Measurements from ENCODE around the gene MIGA1. TPM values are rescaled to one million over a fixed set of nuclear protein-coding genes. Genes with fewer than 3 reads are reported as not detected.

The MIGA1 gene
- polyA plus RNA-seq, 2 of the 4 experiments (the other 2 are of a cell fraction): 6.5 to 7.4 TPM

- peak overlapping the region in 1 of 2 experiments; percentile 56; a peak in 1 of 6 replicates for H3K27ac ChIP-seq
- H3K4me2 ChIP-seq: peak overlapping the region; percentile 57
- no peak overlapping the region for H3K4me3 ChIP-seq
- no peak for TF ChIP-seq ZC3H11A (IDR thresholded peaks at IDR 0.05)
- TF ChIP-seq MAZ (IDR thresholded peaks at IDR 0.05; ENCODE audit: borderline replicate concordance, low read depth, low read length): no peak
- TF ChIP-seq FOSB (CRISPR knock-in tag; IDR thresholded peaks at IDR 0.05): no peak
- TF ChIP-seq PHF8 (IDR thresholded peaks at IDR 0.05; ENCODE audit: borderline replicate concordance, low read depth): no peak
- TF ChIP-seq HOXB5 (CRISPR knock-in tag; IDR thresholded peaks at IDR 0.05): no peak
- TF ChIP-seq ESRRA (IDR thresholded peaks at IDR 0.05; ENCODE audit: borderline replicate concordance, low read length): no peak
- CTCF ChIA-PET: no interaction called here
- peaks cover 42% of the 10 kb centered on the region for H3K4me1 ChIP-seq
- ATAC-seq (no peak), DNase-seq (ENCODE audit: low read depth in 1 of 2, low spot score in 1 of 2) (peak in 1 of 2 experiments; percentile 20), FAIRE-seq (no peak)
- POLR2A ChIA-PET: no interaction called here
- WGBS (ENCODE audit: missing lambda C conversion rate): 17% methylated on average over 2 of the region's 2 CpGs
- H3K9me3 ChIP-seq: no peaks in the 10 kb centered on the region
Observed at GRCh38 chr1:77834771-77835334, 55.4 kb downstream of the MIGA1 start.

- Histone ChIP-seq H3K27ac (no peak overlapping the region), H3K4me2 (no peak overlapping the region), H3K4me1 (no peaks in the 10 kb centered on the region), H3K4me3 (no peak overlapping the region), H3K9me3 (no peaks in the 10 kb centered on the region)
- FAIRE-seq (no peak), DNase-seq (ENCODE audit: low read depth in 1 of 2, low spot score in 1 of 2) (no peak), ATAC-seq (no peak)
- CTCF ChIA-PET: no interaction called here
- POLR2A ChIA-PET: no interaction called here
- 52% methylated on average over 1 of the region's 1 CpG for WGBS (ENCODE audit: missing lambda C conversion rate)
- no peak for TF ChIP-seq NFE2L2 (conservative IDR thresholded peaks at IDR 0.05; ENCODE audit: low read length)
- no peak for TF ChIP-seq CTCF (IDR thresholded peaks at IDR 0.05)
- no peak for TF ChIP-seq CHD2 (IDR thresholded peaks at IDR 0.05; ENCODE audit: low read length, partially characterized antibody)
- TF ChIP-seq JUNB (IDR thresholded peaks at IDR 0.05): no peak
- TF ChIP-seq ZFP36 (IDR thresholded peaks at IDR 0.05; ENCODE audit: borderline replicate concordance, partially characterized antibody): no peak
- no peak for TF ChIP-seq MAZ (IDR thresholded peaks at IDR 0.05; ENCODE audit: borderline replicate concordance, low read depth, low read length)
- no peak for TF ChIP-seq HMGXB4 (CRISPR knock-in tag; IDR thresholded peaks at IDR 0.05; ENCODE audit: borderline replicate concordance)
- TF ChIP-seq POLR2AphosphoS2 (conservative IDR thresholded peaks at IDR 0.05; ENCODE audit: low read length): no peak
Observed at GRCh38 chr1:77841574-77841973, 62.1 kb downstream of the MIGA1 start.

GRCh38 chr1:77845951-77846350 is 66.5 kb downstream of the MIGA1 start:
- H3K9me3 ChIP-seq: no peaks in the 10 kb centered on the region
- no peaks in the 10 kb centered on the region for H3K4me1 ChIP-seq
- TF ChIP-seq EHF (CRISPR knock-in tag; IDR thresholded peaks at IDR 0.05) (no peak), HMGXB4 (CRISPR knock-in tag; IDR thresholded peaks at IDR 0.05; ENCODE audit: borderline replicate concordance) (no peak), CBX8 (IDR thresholded peaks at IDR 0.05) (no peak), CTCF (IDR thresholded peaks at IDR 0.05) (no peak), HOXA7 (CRISPR knock-in tag; IDR thresholded peaks at IDR 0.05) (no peak)
- 96% methylated on average over 1 of the region's 1 CpG for WGBS (ENCODE audit: missing lambda C conversion rate)
- H3K4me3 ChIP-seq: no peak overlapping the region
- CTCF ChIA-PET: interaction anchor here (1.3 kb wide), 1 partner anchor 54 kb away, joined by 3 read pairs; no protein-coding TSS in a partner anchor
- DNase-seq (ENCODE audit: low read depth in 1 of 2, low spot score in 1 of 2) (no peak), ATAC-seq (no peak), FAIRE-seq (no peak)
- H3K4me2 ChIP-seq: no peak overlapping the region
- H3K27ac ChIP-seq: no peak overlapping the region
- POLR2A ChIA-PET: no interaction called here
